GM23338 (cell line): Measurements from ENCODE around the gene TBC1D5.

Source experiments
- EZH2 ChIP-seq: fragments of 200-600 bp; sonication (generic); IDR thresholded peaks from one replicate; pipeline ENCODE4 v1.8.0; 2017; ENCODE audit warnings: antibody characterized with exemption, mild to moderate bottlenecking, low read depth; ENCODE audit not compliant: unreplicated experiment
- NANOG ChIP-seq: IDR thresholded peaks from 2 replicates; pipeline ENCODE4 v1.6.1; 2016; ENCODE audit warnings: antibody characterized with exemption, borderline replicate concordance
- POLR2AphosphoS5 ChIP-seq: IDR thresholded peaks from 2 replicates; pipeline ENCODE4 v1.6.1; 2016; ENCODE audit warnings: antibody characterized with exemption, low read depth
- REST ChIP-seq: IDR thresholded peaks from one replicate; pipeline ENCODE4 v1.6.1; 2018; ENCODE audit warnings: antibody characterized with exemption; ENCODE audit not compliant: unreplicated experiment
- TF ChIP-seq, protein P1 (sequence below), 2 experiments: fragments of 200-600 bp in 1 of 2; sonication (generic) in 1 of 2; conservative IDR thresholded peaks; 2 replicates each; pipeline versions ENCODE4 v1.5.1 to v1.6.1; 2016 to 2017; ENCODE audit warnings: antibody characterized with exemption in 2 of 2, low read depth in 2 of 2, mild to moderate bottlenecking in 2 of 2, moderate library complexity in 1 of 2
- TF ChIP-seq, protein P2 (sequence below): IDR thresholded peaks from 2 replicates; pipeline ENCODE4 v1.6.1; 2016; ENCODE audit warnings: antibody characterized with exemption

DNA sequence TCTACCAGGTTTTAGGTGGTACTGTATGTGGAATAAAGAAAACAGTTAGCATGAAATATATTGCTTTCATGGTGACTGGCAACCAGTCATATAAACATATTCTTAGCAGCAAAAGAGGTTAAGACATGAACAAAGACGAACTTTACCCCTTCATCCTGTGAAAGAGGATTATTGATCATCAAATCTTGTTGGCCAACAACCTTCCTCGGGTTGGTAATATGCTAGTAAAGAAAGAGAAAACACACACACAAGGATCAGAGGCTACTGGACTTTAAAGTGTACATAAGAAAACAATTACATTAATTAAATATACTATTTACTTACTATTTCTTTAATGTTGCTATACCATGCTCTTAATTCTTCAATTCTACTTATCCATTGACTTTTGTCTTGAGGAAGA lies 337.9 kb downstream of the TBC1D5 start:
- TF ChIP-seq, protein P1, sequence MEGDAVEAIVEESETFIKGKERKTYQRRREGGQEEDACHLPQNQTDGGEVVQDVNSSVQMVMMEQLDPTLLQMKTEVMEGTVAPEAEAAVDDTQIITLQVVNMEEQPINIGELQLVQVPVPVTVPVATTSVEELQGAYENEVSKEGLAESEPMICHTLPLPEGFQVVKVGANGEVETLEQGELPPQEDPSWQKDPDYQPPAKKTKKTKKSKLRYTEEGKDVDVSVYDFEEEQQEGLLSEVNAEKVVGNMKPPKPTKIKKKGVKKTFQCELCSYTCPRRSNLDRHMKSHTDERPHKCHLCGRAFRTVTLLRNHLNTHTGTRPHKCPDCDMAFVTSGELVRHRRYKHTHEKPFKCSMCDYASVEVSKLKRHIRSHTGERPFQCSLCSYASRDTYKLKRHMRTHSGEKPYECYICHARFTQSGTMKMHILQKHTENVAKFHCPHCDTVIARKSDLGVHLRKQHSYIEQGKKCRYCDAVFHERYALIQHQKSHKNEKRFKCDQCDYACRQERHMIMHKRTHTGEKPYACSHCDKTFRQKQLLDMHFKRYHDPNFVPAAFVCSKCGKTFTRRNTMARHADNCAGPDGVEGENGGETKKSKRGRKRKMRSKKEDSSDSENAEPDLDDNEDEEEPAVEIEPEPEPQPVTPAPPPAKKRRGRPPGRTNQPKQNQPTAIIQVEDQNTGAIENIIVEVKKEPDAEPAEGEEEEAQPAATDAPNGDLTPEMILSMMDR (conservative IDR thresholded peaks at IDR 0.05; ENCODE audit: low read depth in 2 of 2): no peak
- TF ChIP-seq POLR2AphosphoS5 (no peak), REST (no peak), EZH2 (no peak), NANOG (no peak)
- TF ChIP-seq, protein P2, sequence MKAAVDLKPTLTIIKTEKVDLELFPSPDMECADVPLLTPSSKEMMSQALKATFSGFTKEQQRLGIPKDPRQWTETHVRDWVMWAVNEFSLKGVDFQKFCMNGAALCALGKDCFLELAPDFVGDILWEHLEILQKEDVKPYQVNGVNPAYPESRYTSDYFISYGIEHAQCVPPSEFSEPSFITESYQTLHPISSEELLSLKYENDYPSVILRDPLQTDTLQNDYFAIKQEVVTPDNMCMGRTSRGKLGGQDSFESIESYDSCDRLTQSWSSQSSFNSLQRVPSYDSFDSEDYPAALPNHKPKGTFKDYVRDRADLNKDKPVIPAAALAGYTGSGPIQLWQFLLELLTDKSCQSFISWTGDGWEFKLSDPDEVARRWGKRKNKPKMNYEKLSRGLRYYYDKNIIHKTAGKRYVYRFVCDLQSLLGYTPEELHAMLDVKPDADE: no peak
